Measurements from ENCODE around the gene ZDHHC11B.
A peak's percentile ranks its signal among the peaks of the same experiment; 100 is the strongest.
"Not testable (repeated sequence)": the region's sequence is repeated elsewhere in the genome, so short reads cannot be mapped to it uniquely, and the experiment has no call there.

The ZDHHC11B gene

GRCh38 chr5:732754-733454 is 51.6 kb downstream of the ZDHHC11B start:
- H2BK12ac ChIP-seq (ENCODE audit: low read length in 2 of 2); H4K8ac ChIP-seq (ENCODE audit: low read length); H3K14ac ChIP-seq (ENCODE audit: low read length in 2 of 2); H3K27ac ChIP-seq (ENCODE audit: low read length, poor library complexity, severe bottlenecking); H2BK5ac ChIP-seq (ENCODE audit: low read depth, low read length, poor library complexity, severe bottlenecking); H2AFZ ChIP-seq (ENCODE audit: low read depth, low read length); H3K36me3 ChIP-seq (ENCODE audit: control insufficient read depth in 1 of 2, insufficient read depth in 2 of 2, low read depth in 1 of 2, low read length in 2 of 2); H3K9me3 ChIP-seq (ENCODE audit: control insufficient read depth, low read length); H3K9ac ChIP-seq (ENCODE audit: low read length); H3K4me2 ChIP-seq (ENCODE audit: low read length, poor library complexity, severe bottlenecking); H4K91ac ChIP-seq (ENCODE audit: low read length); H3K27me3 ChIP-seq (ENCODE audit: control insufficient read depth in 1 of 2, insufficient read depth in 1 of 2, low read length in 2 of 2); H3K18ac ChIP-seq (ENCODE audit: low read depth in 1 of 2, low read length in 2 of 2); H2BK120ac ChIP-seq (ENCODE audit: low read depth, low read length); H2AK5ac ChIP-seq (ENCODE audit: low read length, severe bottlenecking); H3K4ac ChIP-seq (ENCODE audit: low read depth in 1 of 2, low read length in 2 of 2); DNase-seq; H3K4me3 ChIP-seq (ENCODE audit: insufficient read depth in 1 of 2, low read depth in 1 of 2, low read length in 2 of 2); H2BK15ac ChIP-seq (ENCODE audit: low read depth, poor library complexity, severe bottlenecking); H3K4me1 ChIP-seq (ENCODE audit: control insufficient read depth, insufficient read depth, low read depth, low read length); H3K79me1 ChIP-seq (replicated peaks; ENCODE audit: low read length, poor library complexity, severe bottlenecking): not testable (repeated sequence)
- peak overlapping the region in 1 of 2 experiments; percentile 86 for H3K23ac ChIP-seq (ENCODE audit: low read length in 2 of 2)
- 93% methylated on average over 10 of the region's 10 CpGs for WGBS

- H4K8ac ChIP-seq (ENCODE audit: low read length); H2AK5ac ChIP-seq (ENCODE audit: low read length, severe bottlenecking); H2BK12ac ChIP-seq (ENCODE audit: low read length in 2 of 2); H3K14ac ChIP-seq (ENCODE audit: low read length in 2 of 2); H2BK15ac ChIP-seq (ENCODE audit: low read depth, poor library complexity, severe bottlenecking); H3K9ac ChIP-seq (ENCODE audit: low read length); H3K36me3 ChIP-seq (ENCODE audit: control insufficient read depth in 1 of 2, insufficient read depth in 2 of 2, low read depth in 1 of 2, low read length in 2 of 2); H4K91ac ChIP-seq (ENCODE audit: low read length); DNase-seq; H3K4me2 ChIP-seq (ENCODE audit: low read length, poor library complexity, severe bottlenecking); H2AFZ ChIP-seq (ENCODE audit: low read depth, low read length); H3K9me3 ChIP-seq (ENCODE audit: control insufficient read depth, low read length); H3K79me1 ChIP-seq (replicated peaks; ENCODE audit: low read length, poor library complexity, severe bottlenecking); H3K4ac ChIP-seq (ENCODE audit: low read depth in 1 of 2, low read length in 2 of 2); H3K27me3 ChIP-seq (ENCODE audit: control insufficient read depth in 1 of 2, insufficient read depth in 1 of 2, low read length in 2 of 2); H3K27ac ChIP-seq (ENCODE audit: low read length, poor library complexity, severe bottlenecking); H2BK5ac ChIP-seq (ENCODE audit: low read depth, low read length, poor library complexity, severe bottlenecking); H2BK120ac ChIP-seq (ENCODE audit: low read depth, low read length); H3K4me1 ChIP-seq (ENCODE audit: control insufficient read depth, insufficient read depth, low read depth, low read length); H3K23ac ChIP-seq (ENCODE audit: low read length in 2 of 2); H3K4me3 ChIP-seq (ENCODE audit: insufficient read depth in 1 of 2, low read depth in 1 of 2, low read length in 2 of 2); H3K18ac ChIP-seq (ENCODE audit: low read depth in 1 of 2, low read length in 2 of 2): not testable (repeated sequence)
- 66% methylated on average over 3 of the region's 7 CpGs for WGBS
Observed at GRCh38 chr5:729225-729624, 55.3 kb downstream of the ZDHHC11B start.

GRCh38 chr5:727087-727486 is 57.4 kb downstream of the ZDHHC11B start:
- not testable (repeated sequence) for H3K9me3 ChIP-seq (ENCODE audit: control insufficient read depth, low read length); H3K27ac ChIP-seq (ENCODE audit: low read length, poor library complexity, severe bottlenecking); H3K4me1 ChIP-seq (ENCODE audit: control insufficient read depth, insufficient read depth, low read depth, low read length); H2BK15ac ChIP-seq (ENCODE audit: low read depth, poor library complexity, severe bottlenecking); H3K4me2 ChIP-seq (ENCODE audit: low read length, poor library complexity, severe bottlenecking); H3K79me1 ChIP-seq (replicated peaks; ENCODE audit: low read length, poor library complexity, severe bottlenecking); H3K9ac ChIP-seq (ENCODE audit: low read length); H4K91ac ChIP-seq (ENCODE audit: low read length); H2AK5ac ChIP-seq (ENCODE audit: low read length, severe bottlenecking); H3K4me3 ChIP-seq (ENCODE audit: insufficient read depth in 1 of 2, low read depth in 1 of 2, low read length in 2 of 2); H4K8ac ChIP-seq (ENCODE audit: low read length); H2BK5ac ChIP-seq (ENCODE audit: low read depth, low read length, poor library complexity, severe bottlenecking); H3K14ac ChIP-seq (ENCODE audit: low read length in 2 of 2); H3K18ac ChIP-seq (ENCODE audit: low read depth in 1 of 2, low read length in 2 of 2); H2AFZ ChIP-seq (ENCODE audit: low read depth, low read length); H3K23ac ChIP-seq (ENCODE audit: low read length in 2 of 2); H2BK12ac ChIP-seq (ENCODE audit: low read length in 2 of 2); H2BK120ac ChIP-seq (ENCODE audit: low read depth, low read length); H3K27me3 ChIP-seq (ENCODE audit: control insufficient read depth in 1 of 2, insufficient read depth in 1 of 2, low read length in 2 of 2); DNase-seq; H3K4ac ChIP-seq (ENCODE audit: low read depth in 1 of 2, low read length in 2 of 2); H3K36me3 ChIP-seq (ENCODE audit: control insufficient read depth in 1 of 2, insufficient read depth in 2 of 2, low read depth in 1 of 2, low read length in 2 of 2)
- WGBS: no CpG with 5 or more reads among the region's 9 CpGs

GRCh38 chr5:723865-724264 is 60.7 kb downstream of the ZDHHC11B start:
- not testable (repeated sequence) for H3K36me3 ChIP-seq (ENCODE audit: control insufficient read depth in 1 of 2, insufficient read depth in 2 of 2, low read depth in 1 of 2, low read length in 2 of 2); H2BK15ac ChIP-seq (ENCODE audit: low read depth, poor library complexity, severe bottlenecking); H3K14ac ChIP-seq (ENCODE audit: low read length in 2 of 2); H2BK12ac ChIP-seq (ENCODE audit: low read length in 2 of 2); H2AK5ac ChIP-seq (ENCODE audit: low read length, severe bottlenecking); H3K4ac ChIP-seq (ENCODE audit: low read depth in 1 of 2, low read length in 2 of 2); H2BK120ac ChIP-seq (ENCODE audit: low read depth, low read length); H3K9me3 ChIP-seq (ENCODE audit: control insufficient read depth, low read length); H2AFZ ChIP-seq (ENCODE audit: low read depth, low read length); H3K4me3 ChIP-seq (ENCODE audit: insufficient read depth in 1 of 2, low read depth in 1 of 2, low read length in 2 of 2); H4K8ac ChIP-seq (ENCODE audit: low read length); H2BK5ac ChIP-seq (ENCODE audit: low read depth, low read length, poor library complexity, severe bottlenecking); H3K9ac ChIP-seq (ENCODE audit: low read length); H3K4me1 ChIP-seq (ENCODE audit: control insufficient read depth, insufficient read depth, low read depth, low read length); H3K23ac ChIP-seq (ENCODE audit: low read length in 2 of 2); H4K91ac ChIP-seq (ENCODE audit: low read length); H3K18ac ChIP-seq (ENCODE audit: low read depth in 1 of 2, low read length in 2 of 2); H3K27ac ChIP-seq (ENCODE audit: low read length, poor library complexity, severe bottlenecking); H3K4me2 ChIP-seq (ENCODE audit: low read length, poor library complexity, severe bottlenecking); DNase-seq; H3K27me3 ChIP-seq (ENCODE audit: control insufficient read depth in 1 of 2, insufficient read depth in 1 of 2, low read length in 2 of 2); H3K79me1 ChIP-seq (replicated peaks; ENCODE audit: low read length, poor library complexity, severe bottlenecking)
- 79% methylated on average over 2 of the region's 6 CpGs for WGBS

Measured in mesenchymal stem cell (in vitro differentiated cells and primary cell).